HG02840 (cell line): ENCODE measurements around the gene SFXN5.

ENCODE experiments used
- ATAC-seq: cut with Tn5 transposase; IDR thresholded peaks from one replicate; pipeline ENCODE4 v1.9.1; 2021; ENCODE audit warnings: mild to moderate bottlenecking, moderate library complexity, moderate number of reproducible peaks; ENCODE audit not compliant: unreplicated experiment, low FRiP score

SFXN5 gene

GRCh38 chr2:73063909-73064875 lies 7.3 kb downstream of the SFXN5 start:
- no peak for ATAC-seq

- ATAC-seq: no peak
These were observed 8.0 kb downstream of the SFXN5 start for GRCh38 chr2:73063472-73063871.

GRCh38 chr2:73059106-73059505 lies 12.4 kb downstream of the SFXN5 start:
- ATAC-seq: no peak

- no peak for ATAC-seq
These were observed 16.5 kb downstream of the SFXN5 start for GRCh38 chr2:73054980-73055379.

GRCh38 chr2:73053316-73054114 lies 18.0 kb downstream of the SFXN5 start:
- ATAC-seq: no peak

GRCh38 chr2:73050121-73050545 lies 21.4 kb downstream of the SFXN5 start:
- no peak for ATAC-seq

GRCh38 chr2:73043929-73044832 lies 27.3 kb downstream of the SFXN5 start:
- ATAC-seq: no peak

GRCh38 chr2:73043276-73043675 lies 28.2 kb downstream of the SFXN5 start:
- no peak for ATAC-seq

- no peak for ATAC-seq
These were observed 33.4 kb downstream of the SFXN5 start for GRCh38 chr2:73037947-73038585.

GRCh38 chr2:73036766-73037165 lies 34.7 kb downstream of the SFXN5 start:
- ATAC-seq: no peak

- no peak for ATAC-seq
These were observed 35.4 kb downstream of the SFXN5 start for GRCh38 chr2:73035899-73036711.

- ATAC-seq: no peak
These were observed 36.7 kb downstream of the SFXN5 start for GRCh38 chr2:73034661-73035375.

GRCh38 chr2:73033766-73034381 lies 37.6 kb downstream of the SFXN5 start:
- ATAC-seq: no peak

GRCh38 chr2:73033142-73033765 lies 38.3 kb downstream of the SFXN5 start:
- ATAC-seq: no peak

- ATAC-seq: no peak
These were observed 38.8 kb downstream of the SFXN5 start for GRCh38 chr2:73032702-73033097.

GRCh38 chr2:73031725-73032701 lies 39.5 kb downstream of the SFXN5 start:
- no peak for ATAC-seq
